SK-N-SH treated with all-trans-retinoic acid at 6 μM for 48 hours (cell line): ENCODE measurements around the gene IGSF9.

Experiments
- ARNTL ChIP-seq: fragments of 450-650 bp; formaldehyde crosslinking; IDR thresholded peaks from 2 replicates; pipeline ENCODE4 v1.5.0; 2020; ENCODE audit warnings: low read depth, mild to moderate bottlenecking, moderate library complexity, borderline replicate concordance
- CREB5 ChIP-seq: fragments of 250-450 bp; sonication (Bioruptor Pico); IDR thresholded peaks from 2 replicates; pipeline ENCODE4 v1.5.1; 2020; ENCODE audit warnings: low read depth, mild to moderate bottlenecking, moderate library complexity
- ESRRG ChIP-seq: fragments of 250-450 bp; sonication (Bioruptor Pico); IDR thresholded peaks from 2 replicates; pipeline ENCODE4 v1.6.1; 2021; ENCODE audit warnings: mild to moderate bottlenecking
- OSR1 ChIP-seq: fragments of 250-450 bp; sonication (Bioruptor Pico); IDR thresholded peaks from 2 replicates; pipeline ENCODE4 v1.8.0; 2022; ENCODE audit warnings: moderate library complexity, mild to moderate bottlenecking, inconsistent platforms
- PATZ1 ChIP-seq: fragments of 250-450 bp; sonication (Bioruptor Pico); IDR thresholded peaks from 2 replicates; pipeline ENCODE4 v1.8.0; 2020; ENCODE audit warnings: mild to moderate bottlenecking, moderate library complexity, borderline replicate concordance
- PPARA ChIP-seq: fragments of 250-450 bp; sonication (Bioruptor Pico); IDR thresholded peaks from 2 replicates; pipeline ENCODE4 v1.5.0; 2020; ENCODE audit warnings: mild to moderate bottlenecking, borderline replicate concordance
- RARB ChIP-seq: fragments of 250-450 bp; sonication (Bioruptor Pico); IDR thresholded peaks from 2 replicates; pipeline ENCODE4 v1.8.0; 2021; ENCODE audit warnings: mild to moderate bottlenecking, moderate library complexity
- ZFP3 ChIP-seq: fragments of 250-450 bp; sonication (Bioruptor Pico); IDR thresholded peaks from 2 replicates; pipeline ENCODE4 v1.5.0; 2020; ENCODE audit warnings: mild to moderate bottlenecking, moderate library complexity
- ZFP30 ChIP-seq: fragments of 450-650 bp; formaldehyde crosslinking; IDR thresholded peaks from 2 replicates; pipeline ENCODE4 v1.5.0; 2022; ENCODE audit warnings: mild to moderate bottlenecking, moderate library complexity

GRCh38 chr1:159929155-159930051, 16.0 kb downstream of the IGSF9 start:
- TF ChIP-seq ARNTL (CRISPR knock-in tag) (no peak), PPARA (CRISPR knock-in tag) (no peak), CREB5 (CRISPR knock-in tag) (no peak), OSR1 (CRISPR knock-in tag) (no peak), RARB (CRISPR knock-in tag) (no peak), ZFP3 (CRISPR knock-in tag) (no peak), PATZ1 (CRISPR knock-in tag) (no peak), ESRRG (CRISPR knock-in tag) (no peak), ZFP30 (CRISPR knock-in tag) (no peak)
